CD4-positive, alpha-beta T cell (primary cell): ENCODE results near the gene LILRB1. TPM values are rescaled to one million over a fixed set of nuclear protein-coding genes. Genes with fewer than 3 reads are reported as not detected.

Experiments
- ATAC-seq: fragments of 200-7000 bp; cut with Tn5 transposase; one replicate; pipeline ENCODE4 v1.10.0; 2022; ENCODE audit warnings: mild to moderate bottlenecking; ENCODE audit not compliant: poor library complexity
- CTCF ChIA-PET: fragments of 350-600 bp; sonication (Branson Sonifier 250); formaldehyde crosslinking; loops from one replicate; lab custom pipeline; 2021; ENCODE audit warnings: antibody characterized with exemption, inconsistent platforms; lab: Charles Lee
- POLR2A ChIA-PET: fragments of 350-600 bp; sonication (Branson Sonifier 250); formaldehyde crosslinking; loops from one replicate; lab custom pipeline; 2021; ENCODE audit warnings: antibody characterized with exemption, inconsistent platforms; lab: Charles Lee
- DNase-seq, 14 experiments: peaks; one replicate each; pipeline ENCODE4 v3.0.0-alpha.2; 2013 to 2020; ENCODE audit warnings: mixed read lengths in 2 of 14
- H3K27ac ChIP-seq, 2 donors: one replicate each; pipeline versions ENCODE4 v1.5.1 to v1.7.0; 2013; ENCODE audit warnings: low read length in 2 of 2, low read depth in 1 of 2, mild to moderate bottlenecking in 1 of 2
- H3K27me3 ChIP-seq, 2 experiments: 1 replicate in 1 of 2; 2 replicates in 1 of 2; pipeline versions ENCODE4 v1.6.1 to v1.7.0; 2013; ENCODE audit warnings: low read length in 2 of 2, control low read depth in 1 of 2, mild to moderate bottlenecking in 1 of 2, moderate library complexity in 1 of 2; ENCODE audit not compliant: insufficient read depth in 2 of 2, control insufficient read depth in 1 of 2
- H3K36me3 ChIP-seq: one replicate; pipeline ENCODE4 v1.6.1; 2013; ENCODE audit warnings: low read length, control low read depth; ENCODE audit not compliant: insufficient read depth
- H3K4me1 ChIP-seq: one replicate; pipeline ENCODE4 v1.6.1; 2013; ENCODE audit warnings: low read length, control low read depth; ENCODE audit not compliant: insufficient read depth
- H3K4me3 ChIP-seq: one replicate; pipeline ENCODE4 v1.5.1; 2013; ENCODE audit warnings: mild to moderate bottlenecking, low read length, moderate library complexity
- H3K9me3 ChIP-seq, 2 experiments: 1 replicate in 1 of 2; 2 replicates in 1 of 2; pipeline versions ENCODE4 v1.6.1 to v1.7.0; 2013; ENCODE audit warnings: low read length in 2 of 2, mild to moderate bottlenecking in 2 of 2, control low read depth in 1 of 2, moderate library complexity in 1 of 2; ENCODE audit not compliant: control insufficient read depth in 1 of 2, insufficient read depth in 1 of 2
- H3K27ac Mint-ChIP-seq: one replicate; pipeline ENCODE4 v1.8.0; 2020; ENCODE audit warnings: mixed read lengths
- H3K27me3 Mint-ChIP-seq: one replicate; pipeline ENCODE4 v1.8.0; 2021; ENCODE audit warnings: mixed read lengths
- H3K36me3 Mint-ChIP-seq: one replicate; pipeline ENCODE4 v1.8.0; 2021; ENCODE audit warnings: low read depth, mixed read lengths
- H3K4me1 Mint-ChIP-seq: one replicate; pipeline ENCODE4 v1.8.0; 2021; ENCODE audit warnings: low read depth, mixed read lengths
- H3K4me3 Mint-ChIP-seq: one replicate; pipeline ENCODE4 v1.8.0; 2020; ENCODE audit warnings: mild to moderate bottlenecking, mixed read lengths
- H3K9me3 Mint-ChIP-seq: one replicate; pipeline ENCODE4 v1.8.0; 2020; ENCODE audit warnings: mixed read lengths
- CTCF ChIP-seq: fragments of 200-600 bp; IDR thresholded peaks from one replicate; pipeline ENCODE4 v1.8.0; 2022; ENCODE audit warnings: antibody characterized with exemption, mild to moderate bottlenecking
- intact Hi-C, 2 experiments: fragments of 100-400 bp; cut with DNase I in 1 of 2; cut with micrococcal nuclease in 1 of 2; formaldehyde crosslinking; loops; one replicate each; pipeline versions ENCODE4 v1.15.1 to v1.9.0; 2023 to 2025; cut with DNase I, micrococcal nuclease
- total RNA-seq, 174 experiments: library from RNA in 2 of 174; stranded (reverse) in 2 of 174; gene quantifications; one replicate each; pipeline ENCODE4 v1.2.3 and lab custom pipeline; 2021 to 2026

Gene LILRB1
- total RNA-seq, 2 experiments from 2014 or later = 0.22 to 0.38 TPM

GRCh38 chr19:54644056-54644455 lies 13.8 kb downstream of the LILRB1 start:
- H3K4me3 ChIP-seq = no peak overlapping the region
- Mint-ChIP-seq H3K9me3 (no peaks in the 10 kb centered on the region), H3K27ac (no peak overlapping the region), H3K27me3 (peaks cover 19% of the 10 kb centered on the region), H3K4me3 (no peak overlapping the region), H3K36me3 (no peaks in the 10 kb centered on the region), H3K4me1 (no peaks in the 10 kb centered on the region)
- H3K4me1 ChIP-seq = no peaks in the 10 kb centered on the region
- intact Hi-C loops = no loop called here
- ChIA-PET POLR2A (no interaction called here), CTCF (no interaction called here)
- peak in 2 of 14 experiments; percentile 59 to 61 for DNase-seq
- no peaks in the 10 kb centered on the region for H3K27me3 ChIP-seq
- TF ChIP-seq CTCF = no peak
- H3K9me3 ChIP-seq = no peaks in the 10 kb centered on the region
- no peaks in the 10 kb centered on the region for H3K36me3 ChIP-seq
- H3K27ac ChIP-seq = no peak overlapping the region
- no peak for ATAC-seq

DNA sequence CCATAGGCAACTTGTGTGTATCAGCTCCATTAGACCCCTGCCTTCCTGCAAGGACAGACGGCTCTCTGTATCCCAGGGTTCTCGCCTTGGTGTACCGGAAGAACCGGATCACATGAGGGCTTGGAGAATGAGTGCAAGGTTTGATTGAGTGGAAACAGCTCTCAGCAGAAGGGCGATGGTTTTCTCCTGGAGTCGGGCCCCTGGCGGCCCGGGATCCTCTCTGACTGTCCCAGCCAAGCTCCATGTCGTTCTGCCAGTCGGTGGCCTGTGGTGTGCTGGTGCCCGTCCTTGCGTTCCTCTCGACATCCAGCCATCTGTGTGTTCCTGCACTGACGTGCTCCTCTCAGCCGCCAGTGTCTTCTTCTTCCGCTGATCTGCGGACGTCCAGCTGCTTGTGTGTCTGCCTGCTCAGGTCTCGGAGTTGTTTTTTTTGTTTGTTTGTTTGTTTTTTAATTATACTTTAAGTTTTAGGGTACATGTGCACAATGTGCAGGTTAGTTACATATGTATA lies 16.1 kb downstream of the LILRB1 start:
- H3K4me1 ChIP-seq = no peaks in the 10 kb centered on the region
- no peaks in the 10 kb centered on the region for H3K4me1 Mint-ChIP-seq
- intact Hi-C loops = no loop called here
- POLR2A ChIA-PET = no interaction called here
- ATAC-seq (no peak), DNase-seq (no peak)
- no peaks in the 10 kb centered on the region for H3K9me3 Mint-ChIP-seq
- CTCF ChIA-PET = no interaction called here
- no peak overlapping the region for H3K27ac ChIP-seq
- no peaks in the 10 kb centered on the region for H3K36me3 ChIP-seq
- no peak for TF ChIP-seq CTCF
- no peaks in the 10 kb centered on the region for H3K9me3 ChIP-seq
- H3K27me3 ChIP-seq = no peaks in the 10 kb centered on the region
- no peak overlapping the region for H3K4me3 ChIP-seq
- H3K27ac Mint-ChIP-seq = no peak overlapping the region
- H3K36me3 Mint-ChIP-seq = no peaks in the 10 kb centered on the region
- H3K27me3 Mint-ChIP-seq = peaks cover 20% of the 10 kb centered on the region
- H3K4me3 Mint-ChIP-seq = no peak overlapping the region

DNA sequence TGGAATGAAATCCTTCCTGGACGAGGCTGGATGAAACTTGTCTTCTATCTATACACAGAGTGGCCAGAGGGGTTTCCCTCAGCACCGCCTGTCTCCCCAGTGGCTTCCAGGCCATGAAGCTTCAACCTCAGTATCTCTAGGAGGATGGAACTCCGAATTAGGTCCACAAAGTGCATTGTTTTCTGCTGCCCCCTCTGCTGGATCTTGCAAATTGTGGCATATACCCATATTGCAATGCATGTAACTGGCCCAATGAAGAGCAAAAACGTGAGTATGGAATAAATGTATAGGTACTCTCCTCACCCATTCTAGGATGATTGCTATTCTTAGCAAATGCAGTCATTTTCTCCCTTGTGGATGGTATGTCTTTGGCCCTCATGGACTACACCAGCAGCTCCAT lies 17.8 kb downstream of the LILRB1 start:
- peaks cover 0 to 3% of the 10 kb centered on the region in 2 experiments for H3K9me3 ChIP-seq
- no peak overlapping the region for H3K4me3 ChIP-seq
- H3K9me3 Mint-ChIP-seq = no peaks in the 10 kb centered on the region
- CTCF ChIA-PET = no interaction called here
- no peak overlapping the region for H3K27ac Mint-ChIP-seq
- peaks cover 0 to 8% of the 10 kb centered on the region in 2 experiments for H3K27me3 ChIP-seq
- H3K27ac ChIP-seq = no peak overlapping the region
- TF ChIP-seq CTCF = no peak
- intact Hi-C loops = no loop called here
- H3K36me3 Mint-ChIP-seq = no peaks in the 10 kb centered on the region
- H3K4me1 Mint-ChIP-seq = no peaks in the 10 kb centered on the region
- POLR2A ChIA-PET = no interaction called here
- peaks cover 28% of the 10 kb centered on the region for H3K27me3 Mint-ChIP-seq
- ATAC-seq (no peak), DNase-seq (no peak)
- no peak overlapping the region for H3K4me3 Mint-ChIP-seq
- no peaks in the 10 kb centered on the region for H3K36me3 ChIP-seq
- H3K4me1 ChIP-seq = no peaks in the 10 kb centered on the region
